ENCODE measurements around the gene TPSD1. TPM values are rescaled to one million over a fixed set of nuclear protein-coding genes. Genes with fewer than 3 reads are reported as not detected.

TPSD1 gene
- total RNA-seq, 1 donor from 2014 or later = not detected

DNA sequence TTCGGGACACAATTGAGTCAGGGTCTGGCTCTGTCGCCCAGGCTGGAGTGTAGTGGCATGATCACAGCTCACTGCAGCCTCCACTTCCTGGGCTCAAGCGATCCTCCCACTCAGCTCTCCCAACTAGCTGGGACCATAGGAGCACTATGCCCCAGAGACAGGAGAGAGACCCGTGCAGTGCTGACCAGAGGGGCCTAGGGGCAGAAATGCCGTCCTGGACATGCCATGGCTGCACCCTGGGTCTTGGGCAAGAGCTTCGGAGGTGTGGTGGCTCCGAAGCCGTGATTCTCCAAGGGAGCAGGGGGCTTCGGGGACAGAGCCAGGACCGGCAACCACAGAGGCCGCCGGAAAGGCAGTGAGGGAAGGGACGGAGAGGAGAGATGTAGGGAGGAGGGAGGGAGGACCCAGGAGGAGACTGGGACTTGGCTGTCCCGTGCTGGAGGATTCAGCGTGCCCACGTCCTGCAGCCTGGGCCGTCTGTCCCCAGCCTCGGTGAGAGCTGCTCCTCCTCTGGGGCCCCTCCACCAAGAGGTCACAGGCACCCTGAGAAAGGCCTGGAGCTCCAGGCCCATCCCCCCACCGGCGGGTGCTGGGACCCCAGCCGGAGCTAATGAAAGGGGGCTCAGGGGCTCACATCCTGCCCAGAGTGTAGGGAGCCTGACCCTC lies 21.9 kb downstream of the TPSD1 start:
- TF ChIP-seq, protein P1, sequence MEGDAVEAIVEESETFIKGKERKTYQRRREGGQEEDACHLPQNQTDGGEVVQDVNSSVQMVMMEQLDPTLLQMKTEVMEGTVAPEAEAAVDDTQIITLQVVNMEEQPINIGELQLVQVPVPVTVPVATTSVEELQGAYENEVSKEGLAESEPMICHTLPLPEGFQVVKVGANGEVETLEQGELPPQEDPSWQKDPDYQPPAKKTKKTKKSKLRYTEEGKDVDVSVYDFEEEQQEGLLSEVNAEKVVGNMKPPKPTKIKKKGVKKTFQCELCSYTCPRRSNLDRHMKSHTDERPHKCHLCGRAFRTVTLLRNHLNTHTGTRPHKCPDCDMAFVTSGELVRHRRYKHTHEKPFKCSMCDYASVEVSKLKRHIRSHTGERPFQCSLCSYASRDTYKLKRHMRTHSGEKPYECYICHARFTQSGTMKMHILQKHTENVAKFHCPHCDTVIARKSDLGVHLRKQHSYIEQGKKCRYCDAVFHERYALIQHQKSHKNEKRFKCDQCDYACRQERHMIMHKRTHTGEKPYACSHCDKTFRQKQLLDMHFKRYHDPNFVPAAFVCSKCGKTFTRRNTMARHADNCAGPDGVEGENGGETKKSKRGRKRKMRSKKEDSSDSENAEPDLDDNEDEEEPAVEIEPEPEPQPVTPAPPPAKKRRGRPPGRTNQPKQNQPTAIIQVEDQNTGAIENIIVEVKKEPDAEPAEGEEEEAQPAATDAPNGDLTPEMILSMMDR (conservative IDR thresholded peaks at IDR 0.05; ENCODE audit: low read depth, low read length) = no peak
- no peak for DNase-seq (ENCODE audit: low read depth)
- H3K4me3 ChIP-seq (ENCODE audit: low read depth, low read length) = no peak overlapping the region

DNA sequence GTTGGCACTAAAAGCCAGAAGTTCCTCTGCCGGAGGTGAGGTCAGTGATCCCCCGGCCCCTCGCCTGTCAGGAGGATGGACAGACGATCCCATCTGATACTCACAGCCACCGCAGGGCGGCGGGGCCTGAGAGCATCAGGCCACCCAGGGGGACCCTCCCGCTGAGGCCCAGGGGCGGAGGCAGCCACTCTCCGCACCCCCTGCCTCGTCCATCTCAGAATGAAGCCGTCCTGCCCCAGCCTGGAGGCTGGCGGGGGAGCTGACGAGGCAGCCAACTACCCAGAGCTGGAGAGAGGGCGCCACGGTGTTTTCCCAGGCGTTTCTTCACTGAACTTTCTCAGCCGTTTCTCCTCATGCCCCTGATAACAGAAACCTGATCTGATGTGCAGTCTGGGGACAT lies 22.6 kb downstream of the TPSD1 start:
- H3K4me3 ChIP-seq (ENCODE audit: low read depth, low read length) = no peak overlapping the region

DNA sequence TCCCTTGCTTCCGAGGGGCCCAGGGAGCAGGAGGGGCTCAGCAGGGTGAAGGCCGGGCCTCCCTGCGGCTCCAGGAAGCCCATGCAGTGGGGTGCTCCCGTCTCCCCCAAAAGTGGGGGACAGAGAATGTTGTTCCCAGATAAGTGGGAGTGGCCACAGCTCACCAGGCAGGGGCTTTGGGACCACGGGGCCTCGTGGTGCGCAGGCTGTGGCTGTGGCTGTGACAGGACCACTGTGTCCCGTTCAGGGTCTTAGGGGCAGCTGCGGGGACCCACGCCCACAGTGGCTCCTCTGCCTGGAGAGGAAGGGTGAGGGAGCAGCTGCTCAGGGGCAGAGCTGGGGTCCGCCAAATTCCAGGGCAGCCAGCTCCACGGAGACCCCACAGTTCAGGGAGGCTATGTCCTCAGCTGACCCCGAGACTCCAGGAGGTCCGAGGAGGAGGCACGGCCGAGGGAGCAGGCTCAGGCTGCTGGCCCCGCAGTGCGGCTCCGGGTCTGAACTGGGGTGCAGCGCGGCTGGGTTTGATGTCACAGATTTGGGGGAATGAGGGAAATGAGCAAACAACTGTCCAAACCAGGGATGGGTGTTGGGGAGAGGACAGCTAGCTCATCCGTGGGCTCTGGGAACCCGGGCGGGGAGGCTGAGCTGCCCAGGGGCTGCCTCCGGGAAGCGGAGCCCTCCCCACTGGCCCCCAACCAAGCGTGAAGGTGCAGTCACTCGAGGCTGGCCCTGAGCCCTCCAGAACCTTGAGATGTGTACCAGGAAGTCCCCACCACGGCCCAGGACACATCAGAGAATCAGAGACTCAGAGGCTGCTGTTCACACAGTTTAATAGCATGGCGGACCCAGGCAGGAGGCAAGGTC lies 23.4 kb downstream of the TPSD1 start:
- no peak overlapping the region for H3K4me3 ChIP-seq (ENCODE audit: low read depth, low read length)
- TF ChIP-seq, protein P1 (conservative IDR thresholded peaks at IDR 0.05; ENCODE audit: low read depth, low read length) = no peak
- no peak for DNase-seq (ENCODE audit: low read depth)

More for the DNA sequence above, 22.6 kb downstream of the TPSD1 start:
- TF ChIP-seq, protein P1 (conservative IDR thresholded peaks at IDR 0.05; ENCODE audit: low read depth, low read length) = no peak
- no peak for DNase-seq (ENCODE audit: low read depth)

DNA sequence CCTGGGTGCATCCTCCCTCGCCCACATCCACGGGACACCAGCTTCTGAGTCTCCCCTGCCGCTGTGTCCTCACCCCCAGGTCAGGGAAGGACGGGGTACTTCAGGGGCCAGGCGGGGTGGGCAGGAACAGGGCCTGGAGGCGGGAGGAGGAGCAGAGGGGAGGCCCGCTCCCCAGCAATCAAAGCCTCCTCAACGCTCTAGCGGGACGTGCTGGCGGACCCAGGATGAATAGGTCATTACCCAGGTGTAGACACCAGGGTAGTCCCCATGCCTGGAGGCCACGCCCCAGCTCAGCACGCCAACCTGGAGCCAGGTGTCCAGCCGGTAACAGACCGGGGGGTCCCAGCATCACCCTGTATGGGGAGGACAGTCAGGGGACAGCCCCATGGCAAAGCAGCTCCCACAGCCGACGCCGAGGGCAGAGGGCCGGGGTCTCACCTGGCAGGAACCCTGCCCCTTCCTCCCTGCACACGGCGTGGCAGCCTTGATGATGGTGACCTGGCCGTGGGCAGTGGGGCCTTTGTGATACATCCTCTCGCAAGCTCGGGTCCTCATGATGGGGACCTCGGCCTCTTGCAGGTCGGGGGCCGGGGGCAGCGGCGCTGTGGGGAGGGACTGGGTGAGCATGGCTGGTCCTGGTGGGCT lies 24.2 kb downstream of the TPSD1 start:
- no peak overlapping the region for H3K4me3 ChIP-seq (ENCODE audit: low read depth, low read length)
- DNase-seq (ENCODE audit: low read depth) = no peak
- TF ChIP-seq, protein P1 (conservative IDR thresholded peaks at IDR 0.05; ENCODE audit: low read depth, low read length) = no peak

DNA sequence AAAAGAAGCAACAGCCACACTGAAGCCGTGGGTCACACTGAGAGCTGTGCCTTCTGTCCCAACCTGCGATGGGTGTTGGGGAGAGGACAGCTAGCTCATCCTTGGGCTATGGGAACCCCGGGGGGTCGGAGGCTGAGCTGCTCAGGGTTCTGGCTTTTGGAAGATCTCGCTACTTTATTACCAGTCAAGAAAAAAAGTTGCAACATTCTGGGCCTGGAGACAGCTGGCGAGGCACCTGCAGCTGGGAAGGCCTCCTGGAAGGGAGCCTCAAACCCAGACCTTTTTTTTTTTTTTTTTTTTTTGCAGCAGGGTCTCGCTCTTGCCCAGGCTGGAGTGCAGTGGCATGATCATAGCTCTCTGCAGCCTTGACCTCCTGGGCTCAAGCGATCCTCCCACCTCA lies 24.9 kb downstream of the TPSD1 start:
- TF ChIP-seq, protein P1 (conservative IDR thresholded peaks at IDR 0.05; ENCODE audit: low read depth, low read length) = no peak
- DNase-seq (ENCODE audit: low read depth) = no peak
- no peak overlapping the region for H3K4me3 ChIP-seq (ENCODE audit: low read depth, low read length)

DNA sequence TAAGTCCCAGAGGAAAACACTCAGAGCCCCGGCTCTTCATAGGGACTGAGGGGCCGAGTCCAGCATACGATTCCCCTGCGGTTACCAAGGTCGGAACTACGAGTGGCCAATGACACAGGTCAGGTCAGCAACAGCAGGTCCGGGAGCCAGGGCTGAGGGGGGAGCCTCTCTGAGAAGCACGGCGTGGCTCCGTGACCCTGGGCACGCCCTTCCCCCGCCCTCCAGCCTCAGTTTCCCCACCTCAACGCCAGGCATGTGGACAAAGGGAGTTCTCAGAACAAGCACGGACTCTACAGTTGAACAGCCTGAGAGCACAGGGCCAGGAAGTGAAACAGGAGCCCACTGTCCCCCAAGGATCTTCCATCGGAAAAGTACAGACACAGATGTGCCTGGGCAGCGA lies 25.6 kb downstream of the TPSD1 start:
- DNase-seq (ENCODE audit: low read depth) = no peak
- no peak overlapping the region for H3K4me3 ChIP-seq (ENCODE audit: low read depth, low read length)
- TF ChIP-seq, protein P1 (conservative IDR thresholded peaks at IDR 0.05; ENCODE audit: low read depth, low read length) = no peak
